ENCODE data around the gene ICOS.

ICOS gene

DNA sequence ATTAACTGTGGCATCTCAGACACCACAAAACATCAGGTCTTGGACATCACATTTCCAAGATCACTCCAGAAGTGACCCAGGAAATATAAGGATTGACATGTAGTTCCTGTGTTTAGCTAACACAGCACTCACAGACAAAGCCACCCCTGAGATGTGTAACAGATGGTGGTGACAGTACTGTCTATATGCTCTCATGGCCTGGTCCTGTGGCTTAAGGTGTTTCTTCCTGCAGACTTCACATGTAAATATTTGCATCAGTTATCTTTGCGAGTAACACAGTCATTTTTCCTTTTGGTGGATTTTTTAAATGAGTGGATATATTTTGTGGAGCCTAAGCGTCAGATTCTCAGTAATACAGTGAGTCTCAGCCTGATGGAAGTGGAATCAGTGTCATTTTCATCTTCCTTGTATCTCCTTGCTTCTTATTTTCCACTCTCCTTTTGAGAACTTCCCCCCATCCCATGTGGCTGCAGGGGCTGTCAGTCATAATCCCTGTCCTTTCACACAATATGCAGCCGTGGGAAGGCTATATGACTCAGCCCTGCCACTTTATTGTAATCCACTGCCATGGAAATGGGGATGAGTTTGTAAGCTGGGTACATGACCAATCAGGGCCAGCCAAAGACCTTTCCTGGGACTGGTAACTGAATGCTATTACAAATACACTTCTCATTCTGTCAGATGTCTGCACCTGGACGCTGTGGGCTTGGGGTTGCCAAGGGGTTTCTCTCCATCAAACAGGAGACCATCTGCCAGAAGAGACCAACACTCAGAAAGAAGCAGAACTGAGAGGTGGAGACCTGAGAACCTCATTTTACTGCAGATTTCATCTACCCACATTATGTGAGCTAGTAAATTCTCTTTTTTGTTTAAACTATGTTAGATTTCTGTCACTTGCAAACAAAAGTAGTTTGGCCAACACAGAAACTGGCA, 74.3 kb downstream of the ICOS start:
- no peak for DNase-seq (ENCODE audit: low read depth in 3 of 3)
